ENCODE measurements around the gene SH3RF3. TPM values are rescaled to one million over a fixed set of nuclear protein-coding genes. Genes with fewer than 3 reads are reported as not detected.

SH3RF3 gene
- total RNA-seq, 1 donor from 2014 or later: 59.5 TPM

DNA sequence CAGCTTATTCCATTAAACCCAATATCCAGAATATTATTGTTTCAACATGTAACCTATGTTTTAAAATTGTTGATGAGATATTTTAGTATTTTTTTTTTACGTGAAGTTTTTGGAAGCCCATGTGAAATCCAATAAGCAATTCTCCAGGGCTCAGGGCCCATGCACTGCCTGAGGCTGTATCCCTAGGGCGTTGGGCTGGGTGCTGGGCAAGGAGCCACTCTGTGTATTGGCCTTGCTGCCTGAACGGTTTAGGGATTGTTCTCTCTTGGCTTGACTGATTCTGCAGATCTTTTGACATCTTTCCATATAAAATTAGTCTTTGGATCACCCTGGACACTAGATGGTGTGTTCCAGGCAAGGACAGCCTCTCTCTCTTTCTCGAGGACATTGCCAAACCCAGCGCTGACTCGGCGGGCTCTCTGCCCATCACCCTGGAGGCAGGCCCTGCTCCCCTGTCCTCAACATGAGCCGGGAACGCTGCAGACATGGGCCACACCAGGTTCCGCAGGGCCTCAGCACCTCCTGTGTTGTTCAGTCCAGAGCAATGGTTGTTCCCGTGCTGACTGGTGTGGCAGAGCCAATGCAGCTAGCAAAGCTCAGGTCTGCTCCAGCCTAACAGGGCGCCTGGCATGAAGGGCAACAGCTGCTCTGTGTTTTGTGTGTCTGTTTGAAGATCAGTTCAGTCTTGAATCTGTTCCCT is 321.7 kb downstream of the SH3RF3 start:
- no peaks in the 10 kb centered on the region for H3K27me3 Mint-ChIP-seq (ENCODE audit: low read depth)
- TF ChIP-seq, protein P1, sequence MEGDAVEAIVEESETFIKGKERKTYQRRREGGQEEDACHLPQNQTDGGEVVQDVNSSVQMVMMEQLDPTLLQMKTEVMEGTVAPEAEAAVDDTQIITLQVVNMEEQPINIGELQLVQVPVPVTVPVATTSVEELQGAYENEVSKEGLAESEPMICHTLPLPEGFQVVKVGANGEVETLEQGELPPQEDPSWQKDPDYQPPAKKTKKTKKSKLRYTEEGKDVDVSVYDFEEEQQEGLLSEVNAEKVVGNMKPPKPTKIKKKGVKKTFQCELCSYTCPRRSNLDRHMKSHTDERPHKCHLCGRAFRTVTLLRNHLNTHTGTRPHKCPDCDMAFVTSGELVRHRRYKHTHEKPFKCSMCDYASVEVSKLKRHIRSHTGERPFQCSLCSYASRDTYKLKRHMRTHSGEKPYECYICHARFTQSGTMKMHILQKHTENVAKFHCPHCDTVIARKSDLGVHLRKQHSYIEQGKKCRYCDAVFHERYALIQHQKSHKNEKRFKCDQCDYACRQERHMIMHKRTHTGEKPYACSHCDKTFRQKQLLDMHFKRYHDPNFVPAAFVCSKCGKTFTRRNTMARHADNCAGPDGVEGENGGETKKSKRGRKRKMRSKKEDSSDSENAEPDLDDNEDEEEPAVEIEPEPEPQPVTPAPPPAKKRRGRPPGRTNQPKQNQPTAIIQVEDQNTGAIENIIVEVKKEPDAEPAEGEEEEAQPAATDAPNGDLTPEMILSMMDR (IDR thresholded peaks at IDR 0.05): no peak
- peaks cover 82% of the 10 kb centered on the region for H3K4me1 Mint-ChIP-seq (ENCODE audit: low read depth)
- no peaks in the 10 kb centered on the region for H3K9me3 Mint-ChIP-seq (ENCODE audit: low read depth)
- H3K27ac Mint-ChIP-seq (ENCODE audit: unreplicated experiment): peak overlapping the region; percentile 74
- H3K4me3 Mint-ChIP-seq (ENCODE audit: unreplicated experiment): no peak overlapping the region
- H3K36me3 Mint-ChIP-seq (ENCODE audit: low read depth): peaks cover 25% of the 10 kb centered on the region
- peak; percentile 86 for DNase-seq (ENCODE audit: low spot score)

DNA sequence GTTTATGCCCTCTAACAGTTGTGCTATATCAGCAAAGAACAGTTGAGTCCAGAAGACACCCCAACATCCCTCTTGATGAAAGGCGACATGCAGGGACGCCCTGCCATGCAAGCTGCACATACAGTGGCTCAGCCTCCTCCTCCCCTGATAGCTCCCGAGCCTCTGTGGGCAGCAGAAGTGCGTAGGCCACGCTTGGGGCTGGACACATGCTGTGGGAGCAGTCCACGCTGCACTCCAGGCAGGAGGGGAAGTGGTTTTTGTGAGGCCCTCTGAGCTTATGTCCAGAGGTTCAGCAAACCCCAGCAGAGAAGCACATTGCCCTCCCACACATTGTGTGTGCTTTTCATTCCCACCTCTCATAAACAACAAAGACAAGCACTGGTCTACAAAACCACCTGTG is 322.7 kb downstream of the SH3RF3 start:
- Mint-ChIP-seq H3K4me3 (ENCODE audit: unreplicated experiment) (no peak overlapping the region), H3K9me3 (ENCODE audit: low read depth) (no peaks in the 10 kb centered on the region), H3K27me3 (ENCODE audit: low read depth) (no peaks in the 10 kb centered on the region), H3K4me1 (ENCODE audit: low read depth) (peaks cover 81% of the 10 kb centered on the region), H3K27ac (ENCODE audit: unreplicated experiment) (no peak overlapping the region), H3K36me3 (ENCODE audit: low read depth) (peaks cover 25% of the 10 kb centered on the region)
- TF ChIP-seq, protein P1 (IDR thresholded peaks at IDR 0.05): no peak
- DNase-seq (ENCODE audit: low spot score): peak; percentile 86

DNA sequence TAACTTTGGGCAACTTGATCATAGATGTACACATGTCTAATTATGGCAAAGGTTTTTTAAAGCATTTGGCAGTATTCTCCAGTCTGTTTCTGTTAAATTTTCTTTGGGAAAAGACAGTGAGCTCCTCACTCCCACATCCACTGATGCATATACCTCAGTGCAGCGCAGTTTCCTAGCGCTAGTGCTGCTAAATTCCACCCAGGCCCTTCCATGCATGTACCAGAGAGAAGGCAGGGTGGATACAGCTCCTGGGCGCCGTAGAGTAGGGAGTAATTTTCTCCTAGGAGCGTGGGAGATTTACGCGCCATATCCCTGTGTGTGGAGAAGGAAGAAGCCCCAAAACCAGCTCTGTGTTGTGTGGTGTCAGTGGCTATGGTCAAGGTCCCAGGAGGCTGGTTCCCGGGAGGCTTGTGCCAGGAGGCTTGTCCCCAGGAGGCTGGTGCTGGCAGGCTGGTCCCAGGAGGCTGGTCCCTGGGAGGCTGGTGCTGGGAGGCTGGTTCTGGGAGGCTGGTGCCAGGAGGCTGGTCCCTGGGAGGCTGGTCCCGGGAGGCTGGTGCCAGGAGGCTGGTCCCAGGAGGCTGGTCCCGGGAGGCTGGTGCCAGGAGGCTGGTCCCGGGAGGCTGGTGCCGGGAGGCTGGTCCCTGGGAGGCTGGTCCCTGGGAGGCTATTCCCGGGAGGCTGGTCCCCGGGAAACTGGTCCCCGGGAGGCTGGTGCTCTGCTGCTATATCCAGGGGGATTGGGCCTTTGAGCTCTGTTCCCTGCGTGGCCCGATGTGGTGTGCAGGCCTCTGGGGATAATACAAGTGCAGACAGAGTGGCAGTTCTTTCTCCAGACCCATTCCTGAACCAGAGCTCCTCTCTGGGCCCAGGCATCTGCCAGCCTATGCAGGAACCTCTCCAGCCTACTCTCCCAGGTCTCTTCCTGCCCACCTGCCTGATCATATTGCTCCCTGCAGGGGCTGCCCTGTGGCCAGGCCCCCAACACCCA is 323.6 kb downstream of the SH3RF3 start:
- no peaks in the 10 kb centered on the region for H3K9me3 Mint-ChIP-seq (ENCODE audit: low read depth)
- H3K27me3 Mint-ChIP-seq (ENCODE audit: low read depth): no peaks in the 10 kb centered on the region
- no peak overlapping the region for H3K27ac Mint-ChIP-seq (ENCODE audit: unreplicated experiment)
- peaks cover 81% of the 10 kb centered on the region for H3K4me1 Mint-ChIP-seq (ENCODE audit: low read depth)
- H3K36me3 Mint-ChIP-seq (ENCODE audit: low read depth): peaks cover 28% of the 10 kb centered on the region
- H3K4me3 Mint-ChIP-seq (ENCODE audit: unreplicated experiment): no peak overlapping the region
- TF ChIP-seq, protein P1 (IDR thresholded peaks at IDR 0.05): no peak
- DNase-seq (ENCODE audit: low spot score): no peak

- peaks cover 81% of the 10 kb centered on the region for H3K4me1 Mint-ChIP-seq (ENCODE audit: low read depth)
- no peaks in the 10 kb centered on the region for H3K27me3 Mint-ChIP-seq (ENCODE audit: low read depth)
- no peak for DNase-seq (ENCODE audit: low spot score)
- no peak overlapping the region for H3K4me3 Mint-ChIP-seq (ENCODE audit: unreplicated experiment)
- no peak overlapping the region for H3K27ac Mint-ChIP-seq (ENCODE audit: unreplicated experiment)
- TF ChIP-seq, protein P1 (IDR thresholded peaks at IDR 0.05): no peak
- no peaks in the 10 kb centered on the region for H3K9me3 Mint-ChIP-seq (ENCODE audit: low read depth)
- H3K36me3 Mint-ChIP-seq (ENCODE audit: low read depth): peaks cover 28% of the 10 kb centered on the region
Measured at GRCh38 chr2:109453371-109453995, 324.5 kb downstream of the SH3RF3 start.

GRCh38 chr2:109454304-109454703 is 325.3 kb downstream of the SH3RF3 start:
- peaks cover 82% of the 10 kb centered on the region for H3K4me1 Mint-ChIP-seq (ENCODE audit: low read depth)
- peaks cover 26% of the 10 kb centered on the region for H3K36me3 Mint-ChIP-seq (ENCODE audit: low read depth)
- no peaks in the 10 kb centered on the region for H3K9me3 Mint-ChIP-seq (ENCODE audit: low read depth)
- peak overlapping the region; percentile 0 for H3K27ac Mint-ChIP-seq (ENCODE audit: unreplicated experiment)
- no peak for DNase-seq (ENCODE audit: low spot score)
- H3K4me3 Mint-ChIP-seq (ENCODE audit: unreplicated experiment): no peak overlapping the region
- TF ChIP-seq, protein P1 (IDR thresholded peaks at IDR 0.05): no peak
- H3K27me3 Mint-ChIP-seq (ENCODE audit: low read depth): no peaks in the 10 kb centered on the region

All from chondrocyte (in vitro differentiated cells).